Rectal smooth muscle tissue (tissue), 1 donor: ENCODE results near the gene FBLN2.

ENCODE experiments used
- H3K27ac ChIP-seq: one replicate; pipeline ENCODE4 v1.7.0; 2013; ENCODE audit warnings: low read depth, low read length, inconsistent platforms
- H3K27me3 ChIP-seq: one replicate; pipeline ENCODE4 v1.7.0; 2013; ENCODE audit warnings: low read length; ENCODE audit not compliant: control insufficient read depth, insufficient read depth
- H3K36me3 ChIP-seq: one replicate; pipeline ENCODE4 v1.7.0; 2013; ENCODE audit warnings: low read length; ENCODE audit not compliant: control insufficient read depth, insufficient read depth
- H3K4me1 ChIP-seq: one replicate; pipeline ENCODE4 v1.7.0; 2013; ENCODE audit warnings: low read length; ENCODE audit not compliant: control insufficient read depth, insufficient read depth
- H3K4me3 ChIP-seq: one replicate; pipeline ENCODE4 v1.7.0; 2013; ENCODE audit warnings: low read length
- H3K9ac ChIP-seq: one replicate; pipeline ENCODE4 v1.7.0; 2013; ENCODE audit warnings: low read length

The FBLN2 gene

DNA sequence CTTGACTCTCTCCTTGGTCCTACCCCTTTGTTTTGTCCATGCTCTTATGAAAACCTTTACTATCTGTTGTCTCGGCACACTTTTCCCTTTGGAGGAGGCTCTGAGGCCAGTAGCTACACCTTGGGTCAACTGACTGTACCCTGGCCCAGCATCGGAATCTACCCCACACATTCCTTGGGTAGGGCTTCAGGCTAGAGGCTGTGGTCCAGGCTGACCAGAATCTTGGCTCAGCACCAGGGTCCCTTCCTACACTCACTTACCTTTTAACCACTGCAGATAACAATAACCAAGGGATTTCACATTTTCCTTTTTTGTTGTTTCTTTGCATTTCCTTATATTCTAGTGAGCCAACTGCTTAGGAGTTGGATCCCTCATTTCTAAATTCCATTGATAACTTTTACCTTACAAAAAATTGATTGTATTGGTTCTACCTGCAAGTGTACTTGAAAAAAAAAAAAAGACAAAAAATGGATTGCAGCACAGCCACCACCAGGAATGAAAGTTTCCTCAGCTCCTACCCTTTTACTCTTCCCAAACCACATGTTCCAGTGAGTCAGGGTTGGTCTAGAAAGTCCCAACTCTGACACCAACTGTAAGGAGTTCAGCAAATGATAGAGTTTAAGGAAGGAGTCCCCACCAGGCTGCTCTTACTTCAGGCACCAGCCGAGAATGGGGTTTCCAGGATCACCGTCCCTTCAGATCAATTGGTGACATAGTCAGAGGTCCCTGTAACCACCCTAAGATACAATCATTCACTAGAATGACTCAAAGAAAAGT, 95.6 kb downstream of the FBLN2 start:
- Histone ChIP-seq H3K27ac (no peak overlapping the region), H3K27me3 (peaks cover 5% of the 10 kb centered on the region), H3K9ac (no peak overlapping the region), H3K36me3 (no peaks in the 10 kb centered on the region), H3K4me3 (no peak overlapping the region), H3K4me1 (no peaks in the 10 kb centered on the region)

DNA sequence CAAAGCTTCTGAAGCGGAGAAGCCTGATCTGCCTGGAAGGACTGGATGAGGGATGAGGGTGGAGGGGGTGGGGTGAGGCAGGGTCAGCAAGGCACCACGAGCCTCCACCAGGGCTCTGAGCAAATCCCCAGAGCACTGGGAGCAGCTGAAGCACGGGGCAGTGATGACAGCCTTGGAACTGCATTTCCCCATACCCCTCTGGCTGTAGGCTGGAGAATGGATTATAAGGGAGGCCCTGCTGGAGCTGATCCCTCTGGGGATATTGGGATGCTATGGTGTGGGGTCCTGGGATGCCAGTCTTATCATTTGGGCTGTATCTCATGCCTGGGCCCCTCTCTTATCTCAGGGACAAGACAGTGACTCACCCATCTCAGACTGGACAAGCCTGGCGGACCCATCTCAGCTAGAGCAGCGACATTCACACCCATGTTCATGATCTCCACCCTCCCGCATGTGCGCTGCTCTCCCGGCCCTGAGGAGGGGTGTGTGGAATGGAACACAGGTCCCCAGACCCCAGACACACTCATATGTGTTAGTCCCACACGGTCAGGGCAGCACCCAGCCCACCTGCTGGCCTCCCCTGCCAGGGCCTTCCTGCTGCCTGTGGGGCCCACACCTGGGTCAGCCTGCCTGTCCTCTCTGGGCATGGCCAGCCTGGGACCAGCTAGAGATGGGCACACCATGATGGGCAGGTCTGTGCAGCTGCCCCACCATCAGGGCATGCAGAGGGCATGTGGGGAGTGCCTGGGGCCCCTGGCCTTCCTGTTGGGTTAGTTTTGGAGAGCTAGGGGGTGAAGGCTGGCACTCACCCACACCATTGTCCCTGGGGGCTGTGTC, 97.1 kb downstream of the FBLN2 start:
- no peak overlapping the region for H3K9ac ChIP-seq
- H3K27ac ChIP-seq = no peak overlapping the region
- no peaks in the 10 kb centered on the region for H3K4me1 ChIP-seq
- H3K36me3 ChIP-seq = no peaks in the 10 kb centered on the region
- H3K27me3 ChIP-seq = peaks cover 5% of the 10 kb centered on the region
- H3K4me3 ChIP-seq = no peak overlapping the region

DNA sequence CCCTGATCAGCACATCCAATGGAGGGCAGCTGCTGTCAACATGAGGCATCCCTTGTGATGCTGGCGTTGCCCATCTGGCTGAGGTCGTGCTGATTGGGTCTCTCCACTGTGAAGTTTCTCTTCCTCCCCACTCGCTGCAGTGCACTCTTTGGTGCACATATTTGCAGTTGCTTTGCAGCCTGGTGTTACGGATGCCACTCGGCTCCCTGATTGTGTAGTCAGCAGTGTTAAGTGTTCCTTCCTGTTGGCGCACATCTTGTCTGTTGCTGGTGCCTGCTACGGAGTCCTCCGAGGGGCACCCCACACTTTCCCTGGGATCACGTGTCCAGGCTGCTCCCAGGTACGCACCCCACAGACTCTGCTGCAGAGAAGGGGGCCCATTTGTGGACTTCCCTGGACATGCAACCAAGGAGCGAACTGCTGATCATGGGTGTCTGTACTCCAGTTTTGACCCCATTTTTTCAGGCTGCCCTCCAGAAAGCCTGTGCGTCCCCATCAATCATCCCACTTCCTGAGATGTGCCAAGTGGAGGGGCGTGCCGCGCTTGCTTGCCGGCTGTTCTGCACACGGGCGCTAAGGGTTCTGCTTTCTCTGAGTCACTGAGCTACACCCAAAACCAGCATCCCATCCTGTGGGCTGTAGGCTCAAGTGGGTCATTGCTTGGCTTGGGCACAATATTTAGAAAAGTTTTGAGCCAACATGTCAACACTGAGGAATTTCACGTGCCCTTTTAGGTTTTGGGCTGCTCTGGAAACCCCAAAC, 98.6 kb downstream of the FBLN2 start:
- H3K4me3 ChIP-seq = no peak overlapping the region
- no peak overlapping the region for H3K27ac ChIP-seq
- no peaks in the 10 kb centered on the region for H3K4me1 ChIP-seq
- peaks cover 10% of the 10 kb centered on the region for H3K27me3 ChIP-seq
- H3K9ac ChIP-seq = no peak overlapping the region
- H3K36me3 ChIP-seq = no peaks in the 10 kb centered on the region

- H3K27ac ChIP-seq = no peak overlapping the region
- no peak overlapping the region for H3K9ac ChIP-seq
- H3K4me3 ChIP-seq = no peak overlapping the region
- H3K4me1 ChIP-seq = no peaks in the 10 kb centered on the region
- H3K36me3 ChIP-seq = no peaks in the 10 kb centered on the region
- H3K27me3 ChIP-seq = peaks cover 10% of the 10 kb centered on the region
Measured at GRCh38 chr3:13648060-13649001, 99.4 kb downstream of the FBLN2 start.

- Histone ChIP-seq H3K4me3 (no peak overlapping the region), H3K36me3 (no peaks in the 10 kb centered on the region), H3K4me1 (no peaks in the 10 kb centered on the region), H3K9ac (no peak overlapping the region), H3K27me3 (peaks cover 19% of the 10 kb centered on the region), H3K27ac (no peak overlapping the region)
Measured at GRCh38 chr3:13650210-13651056, 101.5 kb downstream of the FBLN2 start.

GRCh38 chr3:13651057-13651400, 102.1 kb downstream of the FBLN2 start:
- H3K9ac ChIP-seq = no peak overlapping the region
- H3K27me3 ChIP-seq = peaks cover 23% of the 10 kb centered on the region
- no peak overlapping the region for H3K27ac ChIP-seq
- no peaks in the 10 kb centered on the region for H3K36me3 ChIP-seq
- no peaks in the 10 kb centered on the region for H3K4me1 ChIP-seq
- no peak overlapping the region for H3K4me3 ChIP-seq

- peaks cover 26% of the 10 kb centered on the region for H3K27me3 ChIP-seq
- H3K4me3 ChIP-seq = no peak overlapping the region
- H3K27ac ChIP-seq = no peak overlapping the region
- no peaks in the 10 kb centered on the region for H3K4me1 ChIP-seq
- H3K36me3 ChIP-seq = no peaks in the 10 kb centered on the region
- H3K9ac ChIP-seq = no peak overlapping the region
Measured at GRCh38 chr3:13651775-13652428, 103.0 kb downstream of the FBLN2 start.

GRCh38 chr3:13652728-13653127, 103.8 kb downstream of the FBLN2 start:
- Histone ChIP-seq H3K27me3 (peaks cover 21% of the 10 kb centered on the region), H3K36me3 (no peaks in the 10 kb centered on the region), H3K9ac (no peak overlapping the region), H3K4me3 (no peak overlapping the region), H3K27ac (no peak overlapping the region), H3K4me1 (no peaks in the 10 kb centered on the region)

GRCh38 chr3:13653631-13654279, 104.8 kb downstream of the FBLN2 start:
- no peaks in the 10 kb centered on the region for H3K36me3 ChIP-seq
- H3K9ac ChIP-seq = no peak overlapping the region
- no peak overlapping the region for H3K4me3 ChIP-seq
- H3K27me3 ChIP-seq = peaks cover 21% of the 10 kb centered on the region
- H3K27ac ChIP-seq = no peak overlapping the region
- no peaks in the 10 kb centered on the region for H3K4me1 ChIP-seq

- H3K27ac ChIP-seq = no peak overlapping the region
- H3K27me3 ChIP-seq = peaks cover 21% of the 10 kb centered on the region
- H3K4me3 ChIP-seq = no peak overlapping the region
- H3K9ac ChIP-seq = no peak overlapping the region
- no peaks in the 10 kb centered on the region for H3K4me1 ChIP-seq
- H3K36me3 ChIP-seq = no peaks in the 10 kb centered on the region
Measured at GRCh38 chr3:13654330-13655060, 105.6 kb downstream of the FBLN2 start.
